ENCODE results near the gene MRGPRE. TPM values are rescaled to one million over a fixed set of nuclear protein-coding genes. Genes with fewer than 3 reads are reported as not detected.

MRGPRE gene
- total and polyA plus RNA-seq, 2 donors = 0.18 TPM; not detected in 1

- DNase-seq (ENCODE audit: extremely low spot score) = no peak
- Histone ChIP-seq H3K27ac (ENCODE audit: low read depth) (no peak overlapping the region), H3K4me3 (ENCODE audit: low read depth, low read length) (no peak overlapping the region), H3K36me3 (ENCODE audit: insufficient read depth) (no peaks in the 10 kb centered on the region), H3K4me1 (ENCODE audit: insufficient read depth) (no peaks in the 10 kb centered on the region)
- 76% methylated on average over 12 of the region's 12 CpGs for WGBS
Measured at GRCh38 chr11:3200388-3201111, 31.7 kb downstream of the MRGPRE start.

GRCh38 chr11:3199537-3200295 lies 32.5 kb downstream of the MRGPRE start:
- no peak overlapping the region for H3K27ac ChIP-seq (ENCODE audit: low read depth)
- WGBS = 80% methylated on average over 19 of the region's 19 CpGs
- DNase-seq (ENCODE audit: extremely low spot score) = no peak
- H3K4me1 ChIP-seq (ENCODE audit: insufficient read depth) = no peaks in the 10 kb centered on the region
- no peak overlapping the region for H3K4me3 ChIP-seq (ENCODE audit: low read depth, low read length)
- no peaks in the 10 kb centered on the region for H3K36me3 ChIP-seq (ENCODE audit: insufficient read depth)

GRCh38 chr11:3198815-3199214 lies 33.4 kb downstream of the MRGPRE start:
- WGBS = 89% methylated on average over 15 of the region's 15 CpGs
- H3K27ac ChIP-seq (ENCODE audit: low read depth) = no peak overlapping the region
- no peaks in the 10 kb centered on the region for H3K36me3 ChIP-seq (ENCODE audit: insufficient read depth)
- no peaks in the 10 kb centered on the region for H3K4me1 ChIP-seq (ENCODE audit: insufficient read depth)
- DNase-seq (ENCODE audit: extremely low spot score) = no peak
- no peak overlapping the region for H3K4me3 ChIP-seq (ENCODE audit: low read depth, low read length)

GRCh38 chr11:3197878-3198528 lies 34.2 kb downstream of the MRGPRE start:
- H3K4me3 ChIP-seq (ENCODE audit: low read depth, low read length) = no peak overlapping the region
- 80% methylated on average over 8 of the region's 8 CpGs for WGBS
- H3K4me1 ChIP-seq (ENCODE audit: insufficient read depth) = no peaks in the 10 kb centered on the region
- no peaks in the 10 kb centered on the region for H3K36me3 ChIP-seq (ENCODE audit: insufficient read depth)
- H3K27ac ChIP-seq (ENCODE audit: low read depth) = no peak overlapping the region
- no peak for DNase-seq (ENCODE audit: extremely low spot score)

GRCh38 chr11:3197044-3197695 lies 35.0 kb downstream of the MRGPRE start:
- no peaks in the 10 kb centered on the region for H3K4me1 ChIP-seq (ENCODE audit: insufficient read depth)
- H3K36me3 ChIP-seq (ENCODE audit: insufficient read depth) = no peaks in the 10 kb centered on the region
- no peak overlapping the region for H3K4me3 ChIP-seq (ENCODE audit: low read depth, low read length)
- no peak for DNase-seq (ENCODE audit: extremely low spot score)
- H3K27ac ChIP-seq (ENCODE audit: low read depth) = no peak overlapping the region
- 87% methylated on average over 11 of the region's 11 CpGs for WGBS

GRCh38 chr11:3196161-3197043 lies 35.8 kb downstream of the MRGPRE start:
- no peaks in the 10 kb centered on the region for H3K36me3 ChIP-seq (ENCODE audit: insufficient read depth)
- H3K4me3 ChIP-seq (ENCODE audit: low read depth, low read length) = no peak overlapping the region
- 82% methylated on average over 23 of the region's 23 CpGs for WGBS
- no peaks in the 10 kb centered on the region for H3K4me1 ChIP-seq (ENCODE audit: insufficient read depth)
- no peak for DNase-seq (ENCODE audit: extremely low spot score)
- no peak overlapping the region for H3K27ac ChIP-seq (ENCODE audit: low read depth)

GRCh38 chr11:3195251-3196160 lies 36.7 kb downstream of the MRGPRE start:
- Histone ChIP-seq H3K36me3 (ENCODE audit: insufficient read depth) (no peaks in the 10 kb centered on the region), H3K27ac (ENCODE audit: low read depth) (no peak overlapping the region), H3K4me1 (ENCODE audit: insufficient read depth) (no peaks in the 10 kb centered on the region), H3K4me3 (ENCODE audit: low read depth, low read length) (no peak overlapping the region)
- WGBS = 64% methylated on average over 22 of the region's 22 CpGs
- DNase-seq (ENCODE audit: extremely low spot score) = no peak

- no peaks in the 10 kb centered on the region for H3K36me3 ChIP-seq (ENCODE audit: insufficient read depth)
- H3K4me1 ChIP-seq (ENCODE audit: insufficient read depth) = no peaks in the 10 kb centered on the region
- 78% methylated on average over 12 of the region's 12 CpGs for WGBS
- no peak overlapping the region for H3K4me3 ChIP-seq (ENCODE audit: low read depth, low read length)
- no peak overlapping the region for H3K27ac ChIP-seq (ENCODE audit: low read depth)
- no peak for DNase-seq (ENCODE audit: extremely low spot score)
Measured at GRCh38 chr11:3194016-3194816, 38.0 kb downstream of the MRGPRE start.

- H3K36me3 ChIP-seq (ENCODE audit: insufficient read depth) = no peaks in the 10 kb centered on the region
- 87% methylated on average over 19 of the region's 19 CpGs for WGBS
- no peak overlapping the region for H3K27ac ChIP-seq (ENCODE audit: low read depth)
- no peaks in the 10 kb centered on the region for H3K4me1 ChIP-seq (ENCODE audit: insufficient read depth)
- no peak for DNase-seq (ENCODE audit: extremely low spot score)
- no peak overlapping the region for H3K4me3 ChIP-seq (ENCODE audit: low read depth, low read length)
Measured at GRCh38 chr11:3193373-3194015, 38.7 kb downstream of the MRGPRE start.

- WGBS = 82% methylated on average over 14 of the region's 14 CpGs
- H3K4me3 ChIP-seq (ENCODE audit: low read depth, low read length) = no peak overlapping the region
- H3K4me1 ChIP-seq (ENCODE audit: insufficient read depth) = no peaks in the 10 kb centered on the region
- H3K36me3 ChIP-seq (ENCODE audit: insufficient read depth) = no peaks in the 10 kb centered on the region
- no peak for DNase-seq (ENCODE audit: extremely low spot score)
- no peak overlapping the region for H3K27ac ChIP-seq (ENCODE audit: low read depth)
Measured at GRCh38 chr11:3192511-3193372, 39.5 kb downstream of the MRGPRE start.
